ENCODE data around the gene CSPG4. TPM values are rescaled to one million over a fixed set of nuclear protein-coding genes. Genes with fewer than 3 reads are reported as not detected.

CSPG4 gene
- total RNA-seq, 1 donor from 2014 or later: 5.4 TPM

DNA sequence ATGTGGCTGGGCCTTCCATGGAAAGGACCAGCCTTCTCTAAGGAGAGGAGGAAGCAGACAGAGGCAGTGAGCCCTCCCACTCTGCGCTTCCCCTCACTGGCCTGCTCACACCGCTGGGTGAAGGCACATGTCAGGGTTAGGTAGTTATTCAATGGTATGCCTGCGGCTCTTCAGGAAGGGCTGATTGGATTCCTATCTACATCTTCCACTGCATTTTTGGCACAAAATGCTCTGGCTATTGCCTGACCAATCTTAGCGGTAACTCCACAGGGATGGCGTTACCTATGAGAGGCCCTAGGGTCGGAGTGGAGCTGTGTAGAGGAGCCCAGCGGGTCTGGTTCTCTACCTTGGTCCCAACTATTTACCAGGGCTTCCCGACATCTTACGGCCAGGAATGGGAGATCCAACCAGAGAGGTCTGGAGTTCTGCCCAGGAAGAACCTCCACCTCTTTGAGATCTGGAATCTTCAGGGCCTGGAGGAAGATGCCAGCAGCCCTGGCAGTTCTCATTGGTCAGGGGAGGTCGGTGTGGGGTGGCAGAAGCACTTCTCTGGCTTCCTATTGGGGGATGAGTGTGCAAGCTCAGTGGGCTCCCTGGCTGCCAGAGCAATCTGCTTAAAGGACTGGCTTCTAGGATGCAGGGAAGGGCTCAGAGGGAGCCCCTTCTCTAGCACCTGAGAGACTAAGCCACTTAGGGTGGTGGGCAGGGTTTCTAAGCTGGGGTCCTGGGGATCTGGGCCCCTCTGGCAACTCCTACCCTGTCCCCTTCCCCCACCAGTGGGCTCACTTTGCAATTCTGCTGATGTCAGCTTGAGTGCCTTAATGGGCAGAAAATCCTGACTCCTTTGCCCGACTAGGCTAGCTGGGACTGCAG lies 40.7 kb downstream of the CSPG4 start:
- H3K27ac Mint-ChIP-seq (ENCODE audit: unreplicated experiment): peak overlapping the region; percentile 81
- TF ChIP-seq, protein P1, sequence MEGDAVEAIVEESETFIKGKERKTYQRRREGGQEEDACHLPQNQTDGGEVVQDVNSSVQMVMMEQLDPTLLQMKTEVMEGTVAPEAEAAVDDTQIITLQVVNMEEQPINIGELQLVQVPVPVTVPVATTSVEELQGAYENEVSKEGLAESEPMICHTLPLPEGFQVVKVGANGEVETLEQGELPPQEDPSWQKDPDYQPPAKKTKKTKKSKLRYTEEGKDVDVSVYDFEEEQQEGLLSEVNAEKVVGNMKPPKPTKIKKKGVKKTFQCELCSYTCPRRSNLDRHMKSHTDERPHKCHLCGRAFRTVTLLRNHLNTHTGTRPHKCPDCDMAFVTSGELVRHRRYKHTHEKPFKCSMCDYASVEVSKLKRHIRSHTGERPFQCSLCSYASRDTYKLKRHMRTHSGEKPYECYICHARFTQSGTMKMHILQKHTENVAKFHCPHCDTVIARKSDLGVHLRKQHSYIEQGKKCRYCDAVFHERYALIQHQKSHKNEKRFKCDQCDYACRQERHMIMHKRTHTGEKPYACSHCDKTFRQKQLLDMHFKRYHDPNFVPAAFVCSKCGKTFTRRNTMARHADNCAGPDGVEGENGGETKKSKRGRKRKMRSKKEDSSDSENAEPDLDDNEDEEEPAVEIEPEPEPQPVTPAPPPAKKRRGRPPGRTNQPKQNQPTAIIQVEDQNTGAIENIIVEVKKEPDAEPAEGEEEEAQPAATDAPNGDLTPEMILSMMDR (conservative IDR thresholded peaks at IDR 0.05): no peak

DNA sequence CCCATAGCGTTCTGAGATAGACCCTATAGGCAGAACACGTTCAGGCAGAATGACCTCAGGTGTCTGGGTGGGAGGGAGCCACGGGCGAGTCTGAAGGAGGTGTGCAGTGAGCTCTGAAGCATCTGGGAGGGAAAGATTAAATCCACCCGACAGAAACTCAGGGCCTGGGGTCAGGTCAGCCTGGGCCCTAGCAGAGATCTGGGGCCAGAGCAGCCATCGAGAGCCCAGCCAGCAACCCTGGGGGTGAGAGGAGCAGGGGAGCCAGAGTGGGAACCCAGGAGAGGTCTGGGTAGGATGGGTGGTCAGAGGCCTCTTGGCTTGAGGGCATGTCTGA lies 42.8 kb downstream of the CSPG4 start:
- no peaks in the 10 kb centered on the region for H3K27me3 Mint-ChIP-seq (ENCODE audit: low read depth)
- H3K36me3 Mint-ChIP-seq (ENCODE audit: low read depth): no peaks in the 10 kb centered on the region
- TF ChIP-seq, protein P1 (conservative IDR thresholded peaks at IDR 0.05): no peak
- H3K4me1 Mint-ChIP-seq: peaks cover 10% of the 10 kb centered on the region
- H3K9me3 Mint-ChIP-seq: no peaks in the 10 kb centered on the region
- DNase-seq (ENCODE audit: low read depth, low spot score): no peak
- H3K27ac Mint-ChIP-seq (ENCODE audit: unreplicated experiment): peak overlapping the region; percentile 50
- H3K4me3 Mint-ChIP-seq: no peak overlapping the region

More for the DNA sequence above, 40.7 kb downstream of the CSPG4 start:
- Mint-ChIP-seq H3K36me3 (ENCODE audit: low read depth) (no peaks in the 10 kb centered on the region), H3K4me1 (peaks cover 12% of the 10 kb centered on the region), H3K27me3 (ENCODE audit: low read depth) (no peaks in the 10 kb centered on the region), H3K9me3 (no peaks in the 10 kb centered on the region), H3K4me3 (no peak overlapping the region)
- DNase-seq (ENCODE audit: low read depth, low spot score): no peak

DNA sequence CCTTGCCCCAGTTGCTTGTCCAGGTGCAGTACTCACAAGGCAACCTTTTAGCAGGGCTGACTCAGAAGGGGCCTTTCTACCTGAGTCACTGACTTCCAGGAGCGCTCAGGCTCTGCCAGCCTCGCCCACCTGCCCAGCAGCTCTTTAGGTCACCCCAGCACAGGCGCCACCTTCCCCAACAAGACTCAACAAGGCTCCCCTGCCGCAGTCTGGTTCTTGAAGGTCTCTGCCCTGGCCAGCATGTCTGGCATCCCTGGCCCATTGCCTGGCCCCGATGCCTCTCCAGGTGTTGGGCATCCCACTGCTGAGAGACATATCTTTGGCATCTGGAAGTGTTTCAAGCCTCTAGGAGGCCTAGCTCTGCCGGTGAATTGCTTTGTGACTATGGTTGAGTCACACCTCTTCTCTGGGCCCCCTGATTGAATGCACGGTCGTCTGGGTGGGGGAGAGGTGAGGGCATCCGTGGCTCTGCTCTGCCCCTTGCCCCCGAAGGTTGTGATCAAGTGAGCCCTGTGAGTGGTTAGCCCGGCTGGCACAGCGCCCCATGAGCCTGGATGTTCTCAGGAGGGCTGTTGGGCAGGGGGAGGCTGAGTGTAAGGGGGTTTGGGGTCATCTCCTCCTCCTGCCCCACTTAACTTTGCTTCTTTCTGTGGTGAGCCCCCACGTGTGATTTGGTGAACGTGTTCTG lies 43.3 kb downstream of the CSPG4 start:
- Mint-ChIP-seq H3K9me3 (no peaks in the 10 kb centered on the region), H3K36me3 (ENCODE audit: low read depth) (no peaks in the 10 kb centered on the region), H3K27me3 (ENCODE audit: low read depth) (no peaks in the 10 kb centered on the region), H3K4me3 (no peak overlapping the region), H3K4me1 (peaks cover 6% of the 10 kb centered on the region), H3K27ac (ENCODE audit: unreplicated experiment) (no peak overlapping the region)
- TF ChIP-seq, protein P1 (conservative IDR thresholded peaks at IDR 0.05): no peak
- DNase-seq (ENCODE audit: low read depth, low spot score): no peak

DNA sequence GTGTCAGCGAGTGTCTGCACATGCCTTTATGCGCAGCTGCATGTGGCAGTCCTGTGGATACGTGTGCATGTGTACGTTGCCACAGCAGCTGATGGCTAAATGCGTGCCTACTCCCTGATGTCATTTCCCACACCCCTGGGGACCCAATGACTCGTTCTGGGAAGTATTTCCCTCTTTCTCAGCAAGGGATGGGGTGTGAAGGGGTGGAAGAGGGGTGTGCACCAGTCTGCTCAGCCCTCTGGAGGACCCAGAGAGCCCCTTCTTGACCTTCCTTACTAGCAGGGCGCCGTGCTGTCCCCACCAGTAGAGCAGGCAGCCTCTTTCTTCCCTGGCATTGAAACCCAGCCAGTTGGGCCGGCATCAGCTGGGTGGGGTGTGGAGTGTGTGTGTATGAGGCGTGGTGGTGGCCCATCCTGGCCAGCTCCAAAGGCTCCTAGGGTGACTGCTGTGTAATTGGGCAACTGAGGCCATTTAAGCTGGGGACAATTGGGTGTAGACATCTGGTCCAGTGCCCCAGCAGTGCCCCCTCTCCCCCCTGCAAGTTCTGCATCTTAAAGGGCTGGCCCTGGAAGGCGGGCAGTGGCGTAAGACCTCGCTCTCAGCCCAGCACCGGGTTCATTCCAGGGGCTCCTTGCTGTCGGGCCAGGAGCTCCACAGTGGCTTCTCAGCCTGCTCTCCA lies 45.7 kb downstream of the CSPG4 start:
- no peak overlapping the region for H3K4me3 Mint-ChIP-seq
- no peak overlapping the region for H3K27ac Mint-ChIP-seq (ENCODE audit: unreplicated experiment)
- no peaks in the 10 kb centered on the region for H3K27me3 Mint-ChIP-seq (ENCODE audit: low read depth)
- H3K36me3 Mint-ChIP-seq (ENCODE audit: low read depth): no peaks in the 10 kb centered on the region
- DNase-seq (ENCODE audit: low read depth, low spot score): no peak
- TF ChIP-seq, protein P1 (conservative IDR thresholded peaks at IDR 0.05): no peak
- H3K9me3 Mint-ChIP-seq: no peaks in the 10 kb centered on the region
- no peaks in the 10 kb centered on the region for H3K4me1 Mint-ChIP-seq

DNA sequence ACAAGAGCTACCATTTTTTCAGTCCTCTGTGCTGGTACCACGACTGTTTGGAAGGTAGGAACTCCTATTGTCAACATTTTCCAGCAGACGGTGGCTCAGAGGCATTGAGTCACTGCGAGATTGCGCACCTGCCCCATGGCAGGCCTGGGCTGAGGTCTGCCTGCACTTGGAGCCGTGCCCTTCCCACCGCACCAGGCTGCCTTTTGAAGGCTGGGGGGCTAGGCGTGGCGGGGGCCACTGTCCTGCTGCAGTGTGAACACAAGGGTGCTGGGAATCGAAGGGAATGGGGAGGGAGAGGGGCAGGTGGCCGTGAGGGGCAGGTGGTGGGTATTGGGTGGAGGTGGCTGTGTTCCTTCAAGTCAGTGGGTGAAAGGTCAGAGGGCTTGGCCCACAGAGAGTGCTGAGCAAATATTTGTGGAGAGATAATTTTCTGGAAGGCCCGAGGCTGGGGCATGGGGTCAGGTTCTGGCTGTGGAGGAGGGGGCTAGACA lies 48.7 kb downstream of the CSPG4 start:
- Mint-ChIP-seq H3K4me1 (no peaks in the 10 kb centered on the region), H3K27ac (ENCODE audit: unreplicated experiment) (no peak overlapping the region), H3K36me3 (ENCODE audit: low read depth) (no peaks in the 10 kb centered on the region)

More for the DNA sequence above, 48.7 kb downstream of the CSPG4 start:
- H3K27me3 Mint-ChIP-seq (ENCODE audit: low read depth): no peaks in the 10 kb centered on the region
- H3K9me3 Mint-ChIP-seq: no peaks in the 10 kb centered on the region
- TF ChIP-seq, protein P1 (conservative IDR thresholded peaks at IDR 0.05): no peak
- DNase-seq (ENCODE audit: low read depth, low spot score): no peak
- no peak overlapping the region for H3K4me3 Mint-ChIP-seq

Measured in neural crest cell (in vitro differentiated cells).